GM10847 (cell line): ENCODE data around the gene SLC5A6.

Source experiments
- POLR2A ChIP-seq: IDR thresholded peaks from 2 replicates; pipeline ENCODE4 v1.6.1; 2011; ENCODE audit not compliant: insufficient read length; ENCODE audit errors: extremely low read depth

Gene SLC5A6

DNA sequence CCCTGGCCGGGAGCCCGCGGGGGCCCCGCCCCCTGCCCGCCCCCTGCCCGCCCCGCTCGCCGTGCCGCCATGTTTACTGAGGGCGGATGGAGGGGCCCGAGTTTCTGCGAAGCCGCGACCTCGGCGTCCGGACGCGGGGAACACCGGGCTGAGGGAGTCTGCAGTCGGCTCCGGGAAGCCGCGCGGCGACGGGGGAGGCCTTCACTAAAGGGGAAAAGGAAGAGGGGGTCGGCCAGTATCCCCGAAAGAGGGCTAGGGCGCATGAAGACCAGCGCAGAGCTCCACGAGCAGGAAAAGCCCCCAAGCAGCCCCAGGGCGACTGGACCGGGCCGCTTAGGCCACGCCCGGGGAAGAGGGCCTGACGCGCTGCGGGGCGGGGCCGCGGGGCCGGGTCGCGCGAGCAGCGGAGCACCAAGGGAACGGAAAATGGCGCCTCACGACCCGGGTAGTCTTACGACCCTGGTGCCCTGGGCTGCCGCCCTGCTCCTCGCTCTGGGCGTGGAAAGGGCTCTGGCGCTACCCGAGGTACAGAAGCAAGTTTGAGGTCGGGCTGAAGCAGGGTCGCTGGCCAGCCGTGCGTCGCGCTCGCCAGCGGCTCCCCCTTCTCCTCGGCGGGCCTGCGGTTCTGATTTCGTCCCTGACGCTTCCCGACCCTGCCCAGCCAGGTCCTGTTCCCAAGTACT is at the start of gene SLC5A6, which contains the start of gene ATRAID:
TSS of gene SLC5A6 (minus strand) at position 326 of the 683 bp plus-strand sequence. CDS start 4,618 bp downstream, outside the sequence.
TSS of gene ATRAID (plus strand) at position 99 of the 683 bp plus-strand sequence. CDS start at position 427, 328 bp downstream.
- peak; percentile 88 for TF ChIP-seq POLR2A

DNA sequence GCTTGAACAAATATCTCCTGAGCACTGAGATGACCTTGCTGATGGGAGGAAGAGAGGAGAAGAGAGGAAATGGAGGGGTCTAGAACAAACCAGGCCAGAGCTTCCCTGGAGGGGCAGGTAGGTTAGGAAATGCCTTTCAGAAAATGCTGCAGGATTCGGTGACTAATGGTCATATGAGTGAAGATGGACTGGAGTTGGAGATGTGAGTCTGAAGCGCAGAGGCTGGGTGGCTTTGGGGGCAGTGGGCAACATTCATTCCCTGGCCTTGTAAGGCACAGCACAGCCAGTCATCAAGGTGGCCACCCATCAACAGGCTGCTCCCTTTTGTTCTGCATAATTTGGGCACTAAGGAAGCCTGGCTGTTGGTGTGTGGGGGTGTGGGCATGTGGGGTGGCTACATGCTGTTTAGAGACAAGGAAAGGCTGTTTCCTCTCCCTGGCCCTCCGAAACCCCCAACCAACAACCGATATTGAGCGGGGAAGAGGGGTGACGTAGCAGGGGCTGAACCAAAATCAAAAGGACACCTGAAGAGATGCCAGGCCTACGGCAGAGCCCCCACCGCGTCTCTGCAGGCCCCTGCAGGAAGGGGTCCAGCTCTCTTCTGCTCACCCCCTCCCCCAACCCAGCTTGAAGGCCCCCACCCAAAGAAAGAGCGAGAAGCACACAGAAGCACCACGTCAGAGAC is 49.3 kb upstream of the SLC5A6 start:
- no peak for TF ChIP-seq POLR2A

DNA sequence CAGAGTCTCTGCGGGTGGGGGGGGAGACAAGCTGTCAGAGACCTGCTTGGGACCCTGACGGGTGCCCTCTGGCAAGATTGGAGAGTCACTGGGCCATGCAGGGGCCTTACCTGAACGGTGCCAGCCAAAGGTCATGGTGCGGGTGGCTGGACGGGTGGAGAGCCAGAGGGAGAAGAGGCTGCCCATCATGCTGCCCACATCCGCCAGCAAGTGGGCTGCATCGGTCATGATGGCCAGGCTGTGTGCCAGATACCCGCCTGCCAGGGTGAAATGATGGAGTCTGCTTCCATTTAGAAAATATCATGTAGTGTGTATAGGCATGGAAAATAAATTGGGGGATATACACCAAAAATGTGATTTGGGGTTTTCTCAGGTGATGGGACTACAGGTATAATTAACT is 46.0 kb upstream of the SLC5A6 start:
- no peak for TF ChIP-seq POLR2A

DNA sequence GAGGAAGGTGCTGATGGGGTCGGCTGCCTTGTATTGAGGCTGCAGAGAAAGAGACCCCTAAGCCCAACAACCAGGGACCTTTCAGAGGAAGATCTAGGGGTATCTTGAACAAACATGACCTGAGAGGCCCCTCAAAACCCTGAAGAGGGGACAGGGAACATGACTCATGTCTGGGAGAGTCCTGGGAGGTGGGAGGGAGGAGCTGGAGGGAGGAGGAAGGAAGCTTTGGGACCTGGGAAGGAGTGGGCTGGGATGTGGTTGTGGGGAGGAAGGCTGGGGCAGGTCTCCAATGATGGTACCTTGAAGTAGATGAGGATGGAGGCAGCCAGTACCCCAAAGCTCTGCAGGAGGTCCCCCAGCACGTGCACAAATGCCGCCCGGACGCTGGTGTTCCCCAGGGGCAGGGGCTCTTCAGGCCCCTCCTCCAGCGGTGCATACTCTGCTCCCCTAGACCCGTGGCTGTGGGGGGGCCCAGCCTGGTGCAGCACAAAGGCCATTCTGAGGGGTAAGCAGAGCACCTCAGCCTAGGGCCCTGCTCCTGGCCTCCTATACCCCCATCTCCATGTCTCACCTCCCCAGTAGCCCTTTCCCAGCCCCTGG is 44.9 kb upstream of the SLC5A6 start:
- no peak for TF ChIP-seq POLR2A

DNA sequence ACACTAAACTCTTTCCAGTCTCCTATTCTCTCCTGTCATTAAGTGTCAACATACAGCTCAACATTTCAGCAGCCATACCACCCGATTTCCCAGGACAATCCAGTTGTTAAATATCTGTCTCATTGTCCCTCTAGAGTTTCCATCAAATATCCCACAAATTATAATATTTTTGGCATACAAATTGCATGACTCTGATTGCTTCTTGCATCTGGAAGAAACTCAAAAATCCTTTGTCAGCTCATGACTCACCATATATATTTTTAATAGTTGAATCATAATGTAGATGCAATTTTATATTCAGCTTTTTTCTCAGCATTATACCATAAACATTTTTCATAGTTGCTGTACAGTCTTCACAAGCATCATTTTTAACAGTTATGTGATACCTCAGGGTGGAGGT is 43.6 kb upstream of the SLC5A6 start:
- TF ChIP-seq POLR2A: no peak

DNA sequence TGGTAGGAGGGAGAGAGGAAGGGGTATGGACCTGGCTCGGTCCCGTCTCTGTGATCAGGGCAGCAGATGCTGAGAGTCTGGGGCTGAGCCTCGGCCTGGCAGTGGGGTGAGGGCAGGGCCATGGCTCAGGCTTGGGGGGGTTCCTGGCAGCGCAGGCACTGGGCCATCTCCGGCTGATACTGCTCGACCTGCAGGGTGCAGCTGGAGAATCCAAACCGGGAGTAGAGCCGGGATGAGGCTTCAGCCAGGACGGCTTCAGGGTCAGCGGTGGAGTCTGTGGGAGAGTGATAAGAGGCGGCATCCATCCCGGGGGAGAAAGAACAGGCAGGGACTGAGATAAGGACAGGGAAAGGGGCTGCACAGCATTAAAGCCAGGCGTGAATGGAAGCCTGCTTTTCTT is 43.1 kb upstream of the SLC5A6 start:
- no peak for TF ChIP-seq POLR2A

DNA sequence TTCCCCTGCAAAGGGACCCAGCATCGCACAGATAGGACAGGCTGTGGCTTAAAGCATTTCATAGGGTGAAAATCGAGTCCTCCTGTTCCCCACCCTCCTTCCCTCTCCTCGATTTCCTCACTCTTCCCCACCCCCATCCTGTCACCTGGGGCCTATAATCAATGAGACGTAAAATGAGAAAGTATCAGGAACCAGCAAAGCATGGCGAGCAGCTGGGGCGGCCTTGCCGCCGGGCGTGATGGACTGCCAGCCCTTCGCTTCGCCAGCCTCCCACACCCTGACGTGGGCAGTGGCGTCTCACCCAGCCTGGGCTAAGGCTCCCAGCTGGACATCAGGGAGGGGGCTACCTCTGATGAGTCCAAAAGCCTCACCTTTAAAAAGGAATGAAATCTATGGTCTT is 39.7 kb upstream of the SLC5A6 start:
- TF ChIP-seq POLR2A: no peak

DNA sequence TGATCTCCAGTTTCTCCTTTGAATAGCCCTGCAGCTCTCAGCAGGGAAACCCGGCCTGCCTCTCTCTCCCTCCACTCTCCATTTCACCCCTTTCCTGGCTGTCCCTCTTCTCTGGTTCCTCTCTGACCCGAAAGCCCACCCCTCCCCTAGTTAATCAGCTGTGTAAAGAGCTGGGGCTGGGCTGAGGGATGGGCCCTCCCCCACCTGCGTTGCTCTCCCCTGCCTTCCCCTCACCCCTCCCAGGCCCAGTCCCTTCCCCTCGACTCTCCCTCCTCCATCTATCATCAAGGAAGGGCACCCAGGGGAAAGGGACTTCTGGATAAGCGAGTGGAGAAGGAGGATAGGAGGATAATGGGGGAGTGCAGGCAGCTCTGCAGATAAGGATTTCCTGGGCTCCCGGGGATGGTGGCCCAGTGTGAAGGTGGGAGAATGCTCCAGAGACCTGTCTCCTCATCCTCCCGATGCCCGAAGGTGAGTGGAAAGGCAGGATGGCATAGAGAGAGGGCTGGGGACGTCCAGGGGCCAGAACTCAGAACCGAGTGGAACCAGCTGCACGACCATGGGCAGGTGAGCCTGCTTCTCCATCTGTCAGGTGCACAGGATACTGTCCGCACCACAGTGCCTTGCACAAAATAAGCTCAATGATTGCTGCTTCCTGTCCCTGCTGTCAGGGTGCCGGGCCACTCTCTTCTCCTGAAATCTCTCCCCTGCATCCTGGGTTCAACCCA is 38.7 kb upstream of the SLC5A6 start:
- no peak for TF ChIP-seq POLR2A

DNA sequence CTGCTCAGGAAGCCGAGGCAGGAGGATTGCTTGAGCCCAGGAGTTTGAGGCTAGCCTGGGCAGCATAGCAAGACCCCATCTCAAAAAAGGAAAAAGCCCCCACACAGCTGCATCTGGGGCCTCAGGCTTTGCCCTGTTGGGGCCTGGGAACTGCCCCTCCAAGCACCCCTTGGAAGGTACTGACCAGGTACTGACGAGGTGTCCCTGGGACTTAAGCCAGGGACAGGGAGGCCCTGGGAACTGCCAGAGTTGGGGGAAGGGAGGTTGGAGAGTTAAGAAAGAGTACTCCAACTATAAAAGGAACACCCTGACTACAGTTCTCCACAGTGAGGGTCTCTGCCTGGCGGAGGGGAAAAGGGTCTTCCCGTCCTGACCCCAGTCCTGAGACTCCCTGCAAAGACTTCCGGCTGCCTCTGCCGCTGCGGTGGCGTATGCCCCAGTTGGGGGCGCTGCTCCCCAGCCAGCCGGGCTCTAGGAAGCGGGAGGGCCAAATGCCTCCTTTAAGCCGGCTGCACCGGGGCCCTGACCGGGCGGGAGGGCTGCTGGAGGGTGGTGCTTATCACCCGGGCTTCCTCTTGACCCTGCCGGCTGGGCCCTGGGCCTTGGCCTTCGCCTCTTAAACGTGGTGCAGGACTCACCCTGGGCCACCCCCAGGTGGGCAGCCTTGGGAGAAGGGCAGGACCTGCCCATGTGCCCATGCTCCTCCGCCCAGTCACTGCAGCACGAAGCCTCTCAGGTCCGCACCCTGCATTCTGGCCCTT is 38.0 kb upstream of the SLC5A6 start:
- TF ChIP-seq POLR2A: no peak

DNA sequence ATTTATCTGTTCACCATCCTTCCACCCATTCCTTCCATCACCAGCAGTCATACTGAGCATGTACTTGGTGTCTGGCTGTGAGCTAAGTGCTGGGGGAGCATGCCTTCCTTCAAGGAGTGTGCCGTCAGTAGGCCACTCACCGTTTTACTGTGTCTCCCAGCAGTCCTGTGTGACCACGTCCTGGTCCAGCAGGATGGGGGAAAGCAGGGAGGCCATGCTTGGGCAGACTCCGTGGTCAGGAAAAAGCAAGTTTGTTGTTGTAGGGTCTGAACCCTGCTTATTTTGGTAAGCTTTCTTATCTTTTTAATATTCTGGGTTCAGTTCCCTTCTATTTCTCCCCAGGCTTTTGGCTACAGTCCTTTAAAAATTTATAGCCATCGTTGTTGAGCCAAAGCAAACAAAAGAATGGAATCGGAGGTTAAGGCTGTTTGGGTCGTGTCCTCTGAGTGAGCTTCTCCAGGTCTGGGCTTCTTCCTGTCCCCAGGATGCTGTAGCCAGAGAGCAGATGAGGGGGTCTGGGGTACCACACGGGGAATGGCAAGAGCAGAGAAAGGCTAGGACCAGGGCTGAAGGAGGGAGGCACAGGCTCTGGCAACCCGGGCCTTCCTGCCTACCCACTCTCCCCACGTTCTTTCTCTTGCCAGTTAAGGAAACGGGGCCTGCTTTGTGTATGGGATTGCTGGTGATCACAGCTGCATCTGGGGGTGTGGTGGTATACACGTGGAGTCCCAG is 37.3 kb upstream of the SLC5A6 start:
- no peak for TF ChIP-seq POLR2A

DNA sequence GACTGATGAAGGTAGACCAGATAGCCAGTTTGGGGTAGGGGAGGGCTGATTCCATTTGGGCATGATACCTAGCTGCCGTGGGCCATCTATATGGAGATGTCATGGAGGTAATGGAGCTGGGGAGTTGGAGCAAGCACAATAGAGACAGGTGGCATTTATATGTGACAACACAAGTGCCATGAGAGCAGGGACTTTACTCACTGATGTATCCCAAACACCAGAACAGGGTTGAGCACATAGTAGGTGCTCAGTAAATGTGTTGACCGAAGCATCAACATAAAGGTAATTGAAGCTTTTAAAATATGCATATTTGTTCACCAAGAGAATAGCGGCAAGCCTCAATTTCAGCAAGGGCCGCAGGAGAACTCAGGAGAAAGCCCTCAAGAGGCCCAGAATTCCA is 35.8 kb upstream of the SLC5A6 start:
- TF ChIP-seq POLR2A: no peak

DNA sequence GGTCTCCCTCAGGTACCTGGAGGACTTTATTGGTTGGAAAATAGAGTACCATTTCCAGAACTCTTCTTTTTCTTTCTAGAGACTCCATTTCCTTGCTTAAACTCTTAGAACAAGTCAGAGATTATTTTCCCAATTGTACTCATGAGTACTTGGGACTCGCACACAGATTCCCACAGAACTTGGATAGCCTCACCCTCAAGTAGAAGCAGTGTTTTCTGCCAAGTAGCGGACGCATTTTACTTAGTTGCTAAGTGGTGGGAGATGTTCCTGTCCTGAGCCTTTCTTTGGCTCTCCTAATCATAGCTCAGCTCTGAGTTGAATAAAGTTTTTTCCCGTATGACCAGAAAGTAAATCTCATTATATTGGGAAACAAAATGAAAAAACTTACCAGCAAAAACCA is 33.6 kb upstream of the SLC5A6 start:
- no peak for TF ChIP-seq POLR2A

DNA sequence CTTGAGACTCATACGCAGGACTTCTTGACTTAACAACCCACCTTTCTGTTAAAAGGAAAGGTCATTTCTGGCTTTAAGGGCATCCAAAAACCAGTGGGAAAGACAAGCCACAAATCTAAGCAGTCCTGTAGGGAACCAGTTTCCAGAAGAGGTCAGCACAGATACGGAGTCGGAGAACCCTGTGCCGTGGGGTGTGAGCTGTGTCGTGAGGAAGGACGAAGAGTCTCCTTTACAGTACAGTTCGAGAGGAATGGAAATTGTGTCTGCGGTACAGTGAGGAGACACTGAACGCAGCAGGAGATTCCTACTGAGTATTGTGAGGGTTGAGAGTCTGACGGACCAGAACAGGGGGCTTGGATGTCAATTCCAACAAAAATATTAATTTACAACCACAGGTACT is 33.0 kb upstream of the SLC5A6 start:
- TF ChIP-seq POLR2A: no peak
